Iris pigment epithelial cell (primary cell): Measurements from ENCODE around the gene NCKAP5.

Experiments
- DNase-seq: peaks from one replicate; pipeline ENCODE4 v3.0.0-alpha.2; 2011; ENCODE audit warnings: low read depth

NCKAP5 gene

GRCh38 chr2:133080822-133081221, 487.4 kb downstream of the NCKAP5 start:
- DNase-seq: no peak

- no peak for DNase-seq
These were observed 489.4 kb downstream of the NCKAP5 start for GRCh38 chr2:133078667-133079411.

GRCh38 chr2:133077269-133077822, 490.9 kb downstream of the NCKAP5 start:
- peak; percentile 28 for DNase-seq

GRCh38 chr2:133072837-133073694, 495.2 kb downstream of the NCKAP5 start:
- no peak for DNase-seq

GRCh38 chr2:133063775-133064174, 504.5 kb downstream of the NCKAP5 start:
- DNase-seq: peak; percentile 38

GRCh38 chr2:133062931-133063665, 505.2 kb downstream of the NCKAP5 start:
- DNase-seq: no peak

GRCh38 chr2:133061874-133062593, 506.2 kb downstream of the NCKAP5 start:
- DNase-seq: peak; percentile 6

GRCh38 chr2:133054297-133054696, 514.0 kb downstream of the NCKAP5 start:
- peak; percentile 9 for DNase-seq

GRCh38 chr2:133053541-133053940, 514.7 kb downstream of the NCKAP5 start:
- peak; percentile 9 for DNase-seq

GRCh38 chr2:133045787-133046186, 522.5 kb downstream of the NCKAP5 start:
- DNase-seq: no peak

GRCh38 chr2:133044556-133044955, 523.7 kb downstream of the NCKAP5 start:
- DNase-seq: no peak

GRCh38 chr2:133040170-133040569, 528.1 kb downstream of the NCKAP5 start:
- peak; percentile 53 for DNase-seq

- peak; percentile 2 for DNase-seq
These were observed 528.7 kb downstream of the NCKAP5 start for GRCh38 chr2:133039531-133039930.

GRCh38 chr2:133026536-133027177, 541.6 kb downstream of the NCKAP5 start:
- DNase-seq: peak; percentile 7

- DNase-seq: no peak
These were observed 543.3 kb downstream of the NCKAP5 start for GRCh38 chr2:133025004-133025403.

GRCh38 chr2:133012847-133013734, 555.2 kb downstream of the NCKAP5 start:
- DNase-seq: no peak

GRCh38 chr2:133004623-133005022, 563.6 kb downstream of the NCKAP5 start:
- DNase-seq: no peak

- no peak for DNase-seq
These were observed 568.8 kb downstream of the NCKAP5 start for GRCh38 chr2:132999421-132999820.

GRCh38 chr2:132998221-132998620, 570.0 kb downstream of the NCKAP5 start:
- DNase-seq: no peak

- no peak for DNase-seq
These were observed 576.7 kb downstream of the NCKAP5 start for GRCh38 chr2:132991471-132992045.
